GM21619 (cell line): ENCODE data around the gene GORASP2.

Experiments used
- ATAC-seq: cut with Tn5 transposase; IDR thresholded peaks from one replicate; pipeline ENCODE4 v1.9.1; 2021; ENCODE audit not compliant: unreplicated experiment

The GORASP2 gene

GRCh38 chr2:170963386-170963785 lies 34.3 kb downstream of the GORASP2 start:
- no peak for ATAC-seq

GRCh38 chr2:170965446-170966225 lies 36.6 kb downstream of the GORASP2 start:
- no peak for ATAC-seq

GRCh38 chr2:170966648-170967396 lies 37.8 kb downstream of the GORASP2 start:
- ATAC-seq, result no peak

- no peak for ATAC-seq
Measured at GRCh38 chr2:170967553-170967952, 38.5 kb downstream of the GORASP2 start.

GRCh38 chr2:170968205-170969003 lies 39.4 kb downstream of the GORASP2 start:
- ATAC-seq, result no peak

GRCh38 chr2:170969030-170969429 lies 40.0 kb downstream of the GORASP2 start:
- ATAC-seq, result no peak

- ATAC-seq, result no peak
Measured at GRCh38 chr2:170969872-170970496, 40.9 kb downstream of the GORASP2 start.

- no peak for ATAC-seq
Measured at GRCh38 chr2:170971071-170971470, 42.0 kb downstream of the GORASP2 start.

- no peak for ATAC-seq
Measured at GRCh38 chr2:170972296-170973224, 43.5 kb downstream of the GORASP2 start.

- ATAC-seq, result no peak
Measured at GRCh38 chr2:170973225-170973491, 44.1 kb downstream of the GORASP2 start.

- ATAC-seq, result peak; percentile 91
Measured at GRCh38 chr2:170973492-170974303, 44.6 kb downstream of the GORASP2 start.

GRCh38 chr2:170974304-170974993 lies 45.4 kb downstream of the GORASP2 start:
- no peak for ATAC-seq

- ATAC-seq, result no peak
Measured at GRCh38 chr2:170975127-170975942, 46.3 kb downstream of the GORASP2 start.

- no peak for ATAC-seq
Measured at GRCh38 chr2:170975943-170976270, 46.9 kb downstream of the GORASP2 start.

- ATAC-seq, result no peak
Measured at GRCh38 chr2:170984079-170984478, 55.0 kb downstream of the GORASP2 start.

GRCh38 chr2:170985407-170985806 lies 56.4 kb downstream of the GORASP2 start:
- ATAC-seq, result no peak

GRCh38 chr2:170986566-170987258 lies 57.7 kb downstream of the GORASP2 start:
- ATAC-seq, result no peak
